PFSK-1 (cell line): Measurements from ENCODE around the gene AKAP13.

Experiments used
- FOXP2 ChIP-seq: optimal IDR thresholded peaks from 2 replicates; pipeline ENCODE3; 2011; ENCODE audit warnings: borderline replicate concordance, control low read depth, inconsistent platforms; ENCODE audit not compliant: insufficient read depth; ENCODE audit errors: extremely low read length, extremely low read depth
- POLR2AphosphoS5 ChIP-seq: IDR thresholded peaks from 2 replicates; pipeline ENCODE4 v1.6.1; 2012; ENCODE audit warnings: low read depth, mild to moderate bottlenecking, control low read depth, low read length, moderate library complexity
- REST ChIP-seq, 2 experiments: IDR thresholded peaks; 2 replicates each; pipeline versions ENCODE4 v1.6.1 to v1.8.0; 2011 to 2012; ENCODE audit warnings: low read depth in 2 of 2, low read length in 2 of 2, control low read depth in 1 of 2, inconsistent platforms in 1 of 2, mild to moderate bottlenecking in 1 of 2, moderate library complexity in 1 of 2; ENCODE audit not compliant: insufficient read depth in 1 of 2
- SIN3A ChIP-seq: IDR thresholded peaks from 2 replicates; pipeline ENCODE4 v1.6.1; 2012; ENCODE audit warnings: mild to moderate bottlenecking, low read length, moderate library complexity, borderline replicate concordance; ENCODE audit not compliant: insufficient read depth
- TAF1 ChIP-seq: IDR thresholded peaks from 2 replicates; pipeline ENCODE4 v1.6.1; 2012; ENCODE audit warnings: low read length, control low read depth, borderline replicate concordance; ENCODE audit not compliant: insufficient read depth

Gene AKAP13

GRCh38 chr15:85618956-85619491 is 238.6 kb downstream of the AKAP13 start:
- TF ChIP-seq FOXP2 (no peak), REST (IDR thresholded peaks at IDR 0.05; ENCODE audit: insufficient read depth in 1 of 2, low read depth in 2 of 2, low read length in 2 of 2) (no peak), TAF1 (no peak), SIN3A (no peak), POLR2AphosphoS5 (no peak)

GRCh38 chr15:85619992-85620689 is 239.7 kb downstream of the AKAP13 start:
- no peak for TF ChIP-seq SIN3A
- no peak for TF ChIP-seq POLR2AphosphoS5
- no peak for TF ChIP-seq REST (IDR thresholded peaks at IDR 0.05; ENCODE audit: insufficient read depth in 1 of 2, low read depth in 2 of 2, low read length in 2 of 2)
- no peak for TF ChIP-seq FOXP2
- TF ChIP-seq TAF1: no peak

- TF ChIP-seq REST (IDR thresholded peaks at IDR 0.05; ENCODE audit: insufficient read depth in 1 of 2, low read depth in 2 of 2, low read length in 2 of 2) (peak in 1 of 2 experiments; percentile 68; a peak in 1 of 4 replicates), TAF1 (no peak), POLR2AphosphoS5 (no peak)
Measured at GRCh38 chr15:85620690-85621049, 240.3 kb downstream of the AKAP13 start.

GRCh38 chr15:85621094-85621493 is 240.7 kb downstream of the AKAP13 start:
- TF ChIP-seq TAF1 (no peak), POLR2AphosphoS5 (no peak), FOXP2 (no peak), SIN3A (no peak), REST (IDR thresholded peaks at IDR 0.05; ENCODE audit: insufficient read depth in 1 of 2, low read depth in 2 of 2, low read length in 2 of 2) (no peak)
